ENCODE results near the gene ESCO1.
"Not testable (repeated sequence)": the region's sequence is repeated elsewhere in the genome, so short reads cannot be mapped to it uniquely, and the experiment has no call there.

Gene ESCO1

DNA sequence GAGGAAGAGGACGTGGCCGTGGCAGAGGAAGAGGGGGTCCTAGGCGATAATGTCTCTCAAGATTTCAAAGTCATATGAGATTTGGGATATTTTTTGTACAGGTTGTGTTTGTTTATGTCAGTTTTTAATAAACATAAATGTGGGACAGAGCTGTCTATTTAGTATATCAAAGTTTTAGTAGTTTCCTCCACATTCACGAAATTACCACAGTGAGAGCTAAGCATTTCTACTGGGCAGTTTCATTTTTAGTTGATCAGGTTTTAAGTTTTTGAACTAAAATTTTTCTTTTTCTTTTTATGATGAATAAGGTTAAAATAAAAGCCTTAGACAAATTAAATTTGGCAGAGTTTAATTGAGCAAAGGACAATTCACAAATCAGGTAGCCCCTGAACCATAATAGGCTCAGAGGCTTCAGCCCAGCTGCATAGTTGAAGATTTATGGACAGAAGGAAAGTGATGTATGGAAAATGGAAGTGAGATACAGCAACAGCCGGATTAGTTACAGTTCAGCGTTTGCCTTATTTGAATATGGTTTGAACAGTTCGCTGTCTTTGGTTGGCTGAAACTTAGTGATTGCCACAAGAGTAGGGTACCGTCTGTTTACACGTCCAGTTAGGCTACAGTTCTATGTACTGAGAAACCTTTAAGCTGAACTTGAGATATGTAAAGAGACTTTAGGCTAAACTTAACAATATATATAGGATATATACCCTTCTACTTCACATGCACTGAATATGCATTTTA is 28.8 kb upstream of the ESCO1 start:
- no peak overlapping the region for H3K4me3 ChIP-seq (ENCODE audit: control insufficient read depth, low read depth, low read length)
- no peak for TF ChIP-seq CTCF (conservative IDR thresholded peaks at IDR 0.05; ENCODE audit: control insufficient read depth, insufficient read depth, low read depth, low read length)
- DNase-seq (ENCODE audit: low read depth): no peak

GRCh38 chr18:21621640-21622039 is 21.1 kb upstream of the ESCO1 start:
- not testable (repeated sequence) for DNase-seq (ENCODE audit: low read depth); H3K4me3 ChIP-seq (ENCODE audit: control insufficient read depth, low read depth, low read length)

- peak; percentile 89 for DNase-seq (ENCODE audit: low read depth)
- peak within 1 kb of the TSS; percentile 98 for H3K4me3 ChIP-seq (ENCODE audit: control insufficient read depth, low read depth, low read length)
- TF ChIP-seq CTCF (conservative IDR thresholded peaks at IDR 0.05; ENCODE audit: control insufficient read depth, insufficient read depth, low read depth, low read length): peak; percentile 78
These were observed 11.9 kb upstream of the ESCO1 start, which contains the start of gene SNRPD1 for GRCh38 chr18:21612125-21613039. TSS of gene SNRPD1 (plus strand) at chr18:21612314. CDS start at chr18:21612430, 116 bp downstream.

DNA sequence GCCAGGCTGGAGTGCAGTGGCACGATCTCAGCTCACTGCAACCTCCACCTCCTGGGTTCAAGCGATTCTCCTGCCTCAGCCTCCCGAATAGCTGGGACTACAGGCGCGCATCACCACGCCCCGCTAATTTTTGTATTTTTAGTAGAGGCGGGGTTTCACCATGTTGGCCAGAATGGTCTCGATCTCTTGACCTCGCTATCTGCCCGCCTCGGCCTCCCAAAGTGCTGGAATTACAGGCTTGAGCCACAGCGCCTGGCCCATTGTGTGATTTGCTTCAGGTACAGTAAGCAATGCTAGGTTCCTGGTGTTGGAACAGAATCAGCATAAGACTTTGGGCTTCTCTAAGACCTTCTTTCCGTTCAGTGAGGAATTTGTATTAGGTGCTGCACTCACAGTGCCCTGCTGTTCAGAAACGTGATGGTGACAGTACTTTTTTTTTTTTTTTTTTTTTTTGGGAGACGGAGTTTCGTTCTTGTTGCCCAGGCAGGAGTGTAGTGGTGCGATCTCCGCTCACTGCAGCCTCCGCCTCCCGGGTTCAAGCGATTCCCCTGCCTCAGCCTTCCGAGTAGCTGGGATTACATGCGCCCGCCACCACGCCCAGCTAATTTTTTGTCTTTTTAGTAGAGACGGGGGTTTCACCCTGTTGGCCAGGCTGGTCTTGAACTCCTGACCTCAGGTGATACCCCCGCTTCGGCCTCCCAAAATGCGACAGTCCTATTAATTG is 11.1 kb upstream of the ESCO1 start:
- H3K4me3 ChIP-seq (ENCODE audit: control insufficient read depth, low read depth, low read length): peak overlapping the region; percentile 98
- DNase-seq (ENCODE audit: low read depth): not testable (repeated sequence)

GRCh38 chr18:21605213-21605612 is 4.7 kb upstream of the ESCO1 start:
- DNase-seq (ENCODE audit: low read depth): no peak
- TF ChIP-seq CTCF (conservative IDR thresholded peaks at IDR 0.05; ENCODE audit: control insufficient read depth, insufficient read depth, low read depth, low read length): no peak
- no peak overlapping the region for H3K4me3 ChIP-seq (ENCODE audit: control insufficient read depth, low read depth, low read length)

- TF ChIP-seq CTCF (conservative IDR thresholded peaks at IDR 0.05; ENCODE audit: control insufficient read depth, insufficient read depth, low read depth, low read length): no peak
- H3K4me3 ChIP-seq (ENCODE audit: control insufficient read depth, low read depth, low read length): no peak overlapping the region
- no peak for DNase-seq (ENCODE audit: low read depth)
These were observed 4.2 kb upstream of the ESCO1 start for GRCh38 chr18:21604671-21605070.

- DNase-seq (ENCODE audit: low read depth): no peak
- TF ChIP-seq CTCF (conservative IDR thresholded peaks at IDR 0.05; ENCODE audit: control insufficient read depth, insufficient read depth, low read depth, low read length): no peak
- no peak overlapping the region for H3K4me3 ChIP-seq (ENCODE audit: control insufficient read depth, low read depth, low read length)
These were observed 1.7 kb upstream of the ESCO1 start for GRCh38 chr18:21602299-21602587.

All from fibroblast of mammary gland (primary cell).